Left cardiac atrium (tissue), 4 donors: ENCODE data around the gene DISC1. TPM values are rescaled to one million over a fixed set of nuclear protein-coding genes. Genes with fewer than 3 reads are reported as not detected.

Experiments used
- ATAC-seq, 2 donors: fragments of 200-7000 bp; cut with Tn5 transposase; one replicate each; pipeline ENCODE4 v1.9.1; 2020; ENCODE audit warnings: mild to moderate bottlenecking in 2 of 2, moderate library complexity in 2 of 2
- DNase-seq: peaks from one replicate; pipeline ENCODE4 v3.0.0-alpha.2; 2020
- intact Hi-C, 2 donors: fragments of 100-400 bp; cut with DNase I; formaldehyde crosslinking; loops; one replicate each; pipeline versions ENCODE4 v1.14.1 to v1.15.1; 2022 to 2023
- total RNA-seq, 2 donors: library from RNA; stranded (reverse); fragmentation: NEBNext Ultra II Directional; extraction: Animal tissue kit (Norgen Biotek cat#: 25700); gene quantifications; one replicate each; pipeline ENCODE4 v1.2.1, GENCODE V29; 2021
- donor health status: DM: no; HTN: yes; CAD: no.
- donor health status: DM: no; HTN: yes; CAD: no; lungs with severe emphysema.
- donor health status: DM: yes; HTN: yes; CAD: no.
- donor health status: Dilated cardiomyopathy.

The DISC1 gene
- total RNA-seq, 2 donors from 2014 or later = 5.0 to 5.4 TPM

DNA sequence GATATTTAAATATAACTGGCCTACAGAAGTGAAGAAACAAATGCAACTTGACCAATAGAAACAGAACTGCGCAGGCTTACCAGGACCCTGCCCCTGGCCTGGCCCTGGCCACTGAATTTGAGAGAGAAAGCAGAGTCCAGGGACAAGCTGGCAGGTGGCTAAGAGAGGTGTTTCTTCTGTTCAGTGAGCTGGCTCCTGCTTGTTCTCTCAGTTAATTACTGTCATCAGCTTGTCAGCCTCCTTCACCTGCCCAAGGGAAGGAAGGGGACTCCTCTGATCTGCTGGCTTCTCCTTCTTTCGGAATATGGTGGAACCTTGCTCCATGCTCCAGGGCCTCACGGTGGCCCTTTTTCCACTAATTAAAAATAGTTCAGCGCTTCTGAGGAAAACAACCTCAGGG is 388.4 kb downstream of the DISC1 start:
- intact Hi-C loops = no loop called here
- DNase-seq = no peak
- no peak for ATAC-seq

- DNase-seq = no peak
- intact Hi-C loops = no loop called here
- ATAC-seq = no peak
These were observed 390.0 kb downstream of the DISC1 start for GRCh38 chr1:232016616-232017015.

GRCh38 chr1:232017057-232017456 is 390.5 kb downstream of the DISC1 start:
- ATAC-seq (no peak), DNase-seq (no peak)
- intact Hi-C loops = no loop called here

- DNase-seq (no peak), ATAC-seq (no peak)
- intact Hi-C loops = no loop called here
These were observed 391.2 kb downstream of the DISC1 start for GRCh38 chr1:232017759-232018158.

GRCh38 chr1:232018231-232019025 is 391.8 kb downstream of the DISC1 start:
- ATAC-seq (no peak), DNase-seq (no peak)
- intact Hi-C loops = no loop called here

DNA sequence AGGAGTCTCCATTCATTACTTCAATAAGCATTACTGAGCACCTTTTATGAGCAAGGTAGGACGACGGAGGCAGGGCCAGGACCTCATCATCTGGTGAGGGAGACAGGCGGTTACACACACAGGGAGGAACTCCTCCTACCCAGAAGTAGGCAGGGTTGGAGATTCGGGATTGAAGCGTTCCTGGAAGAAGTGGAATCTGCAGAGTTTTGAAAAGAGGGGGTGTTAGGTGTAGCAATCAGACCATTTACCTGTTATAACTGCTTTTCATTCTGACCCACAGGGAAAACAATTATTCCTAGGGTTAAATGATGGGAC is 392.4 kb downstream of the DISC1 start:
- ATAC-seq (no peak), DNase-seq (no peak)
- intact Hi-C loops = no loop called here

GRCh38 chr1:232020352-232020751 is 393.8 kb downstream of the DISC1 start:
- intact Hi-C loops = no loop called here
- no peak for ATAC-seq
- no peak for DNase-seq

- DNase-seq = no peak
- intact Hi-C loops = no loop called here
- ATAC-seq = peak; percentile 31 to 61
These were observed 402.7 kb downstream of the DISC1 start for GRCh38 chr1:232029315-232029714.

DNA sequence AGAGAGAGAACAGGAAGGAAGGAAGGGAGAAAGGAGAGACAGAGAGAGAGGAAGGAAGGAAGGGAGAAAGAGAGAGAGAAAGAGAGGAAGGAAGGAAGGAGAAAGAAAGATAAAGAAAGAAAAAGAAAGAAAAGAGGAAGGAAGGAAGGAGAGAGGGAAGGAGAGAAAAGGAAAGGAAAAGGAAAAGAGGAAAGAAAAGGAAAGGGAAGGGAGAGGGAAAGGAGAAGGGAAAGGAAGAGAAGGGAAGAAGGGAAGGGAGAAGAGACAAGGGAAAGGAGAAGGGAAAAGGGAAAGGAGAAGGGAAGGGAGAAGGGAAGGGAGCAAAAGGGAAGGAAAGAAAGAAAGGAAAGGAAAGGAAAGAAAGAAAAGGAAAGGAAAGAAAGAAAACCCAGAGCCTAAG is 404.6 kb downstream of the DISC1 start:
- ATAC-seq (no peak), DNase-seq (no peak)
- intact Hi-C loops = no loop called here

- intact Hi-C loops = no loop called here
- DNase-seq (no peak), ATAC-seq (no peak)
These were observed 406.7 kb downstream of the DISC1 start for GRCh38 chr1:232033285-232033684.

- ATAC-seq (no peak), DNase-seq (no peak)
- intact Hi-C loops = no loop called here
These were observed 408.0 kb downstream of the DISC1 start for GRCh38 chr1:232034556-232034955.

DNA sequence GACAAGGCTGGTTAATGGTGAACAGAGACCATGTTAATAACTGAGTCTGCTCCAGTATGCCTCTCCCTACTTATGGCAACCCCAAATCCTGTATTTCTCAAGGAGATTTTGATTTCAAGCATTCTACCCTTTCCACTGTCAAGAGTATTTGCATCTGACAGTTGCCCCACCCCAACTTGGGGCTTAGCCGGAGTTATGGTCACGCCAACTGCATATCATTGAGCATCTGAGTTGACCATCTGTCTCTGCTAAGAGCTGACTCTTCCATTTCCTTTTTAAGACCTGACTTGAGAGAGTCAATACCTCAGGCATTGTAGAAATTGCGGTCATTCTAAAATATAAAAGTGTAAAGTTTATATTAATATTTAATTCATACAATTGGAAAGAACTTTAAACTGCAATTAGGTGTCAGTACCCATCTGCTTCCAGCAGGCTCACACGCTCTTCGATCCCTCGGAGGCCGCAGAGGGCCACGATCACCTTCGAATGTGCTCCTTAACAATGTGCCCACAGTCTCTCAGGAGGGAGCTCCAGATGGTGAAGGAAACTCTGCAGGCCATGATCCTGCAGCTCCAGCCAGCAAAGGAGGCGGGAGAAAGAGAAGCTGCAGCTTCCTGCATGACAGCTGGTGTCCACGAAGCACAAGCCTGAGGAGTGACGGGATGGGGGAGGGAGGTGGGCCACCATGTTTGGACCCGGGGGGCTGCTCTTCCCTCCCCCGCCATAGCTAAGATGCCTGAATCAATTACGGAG is 409.8 kb downstream of the DISC1 start:
- ATAC-seq (no peak), DNase-seq (no peak)
- intact Hi-C loops = no loop called here

DNA sequence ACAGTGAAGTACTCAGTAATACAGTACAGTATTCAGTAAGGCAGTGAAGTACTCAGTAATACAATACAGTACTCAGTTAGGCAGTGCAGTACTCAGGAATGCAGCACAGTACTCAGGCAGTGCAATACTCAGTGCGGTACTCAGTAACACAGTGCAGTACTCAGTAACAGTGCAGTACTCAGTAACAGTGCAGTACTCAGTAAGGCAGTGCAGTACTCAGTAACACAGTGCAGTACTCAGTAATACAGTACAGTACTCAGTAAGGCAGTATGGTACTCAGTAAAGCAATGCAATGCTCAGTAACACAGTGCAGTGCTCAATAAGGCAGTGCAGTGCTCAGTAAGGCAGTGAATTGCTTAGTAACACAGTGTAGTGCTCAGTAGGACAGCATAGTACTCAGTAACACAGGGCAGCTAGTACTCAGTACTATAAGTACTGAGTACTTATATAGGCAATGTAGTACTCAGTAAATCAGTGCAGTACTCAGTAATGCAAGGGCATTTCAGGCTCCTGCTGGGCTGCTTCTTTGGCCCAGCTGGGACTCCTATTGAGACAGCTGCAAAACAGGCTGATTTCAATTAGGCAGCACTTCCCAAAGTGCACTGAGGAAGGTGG is 411.3 kb downstream of the DISC1 start:
- intact Hi-C loops = no loop called here
- DNase-seq (no peak), ATAC-seq (no peak)

DNA sequence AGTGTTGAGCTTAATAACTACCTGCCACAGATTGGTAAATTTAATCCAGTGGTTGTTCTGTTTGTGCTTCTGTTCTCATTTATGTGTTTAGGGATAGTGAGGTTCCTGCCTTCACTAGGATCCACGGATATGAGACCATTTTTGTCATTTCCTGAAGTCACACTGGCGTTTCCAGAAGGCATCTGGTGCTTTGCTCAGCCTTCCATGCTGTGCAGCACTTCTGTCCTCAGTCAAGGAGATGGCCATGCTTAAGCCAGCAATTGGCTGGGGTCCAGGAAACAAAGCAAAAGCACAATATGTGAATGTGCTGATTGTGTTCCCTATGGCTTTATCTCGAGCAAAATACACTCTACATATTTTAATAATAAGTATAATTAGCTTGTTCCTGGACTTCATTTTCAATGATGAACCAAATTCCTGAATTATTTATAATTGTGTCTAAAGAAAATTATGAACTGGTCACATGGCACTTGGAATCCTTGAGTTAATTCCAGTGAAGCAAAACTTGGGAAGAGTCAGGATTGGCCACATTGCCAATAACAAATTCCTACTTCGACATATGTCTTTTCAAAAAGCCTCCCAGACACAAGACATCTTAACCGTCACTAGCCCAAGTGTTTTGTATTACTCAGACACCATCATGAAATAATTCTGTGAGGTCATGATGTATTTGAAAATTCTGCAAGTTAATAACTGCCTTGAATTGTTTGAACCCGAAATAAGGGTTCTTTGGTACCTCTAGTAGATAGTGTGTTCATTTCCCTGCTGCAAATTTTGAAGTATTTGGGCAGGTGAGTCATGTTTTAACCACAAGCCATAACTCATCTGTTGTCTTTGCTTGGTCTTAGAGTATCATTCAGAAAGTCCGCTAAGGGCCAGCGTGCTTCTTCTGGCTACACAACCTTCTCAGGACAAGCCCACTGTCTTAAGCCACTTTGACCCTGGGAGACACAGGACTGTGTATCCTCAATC is 412.4 kb downstream of the DISC1 start:
- peak; percentile 30 for DNase-seq
- intact Hi-C loops = no loop called here
- ATAC-seq = peak in 1 of 2 donors; percentile 32

DNA sequence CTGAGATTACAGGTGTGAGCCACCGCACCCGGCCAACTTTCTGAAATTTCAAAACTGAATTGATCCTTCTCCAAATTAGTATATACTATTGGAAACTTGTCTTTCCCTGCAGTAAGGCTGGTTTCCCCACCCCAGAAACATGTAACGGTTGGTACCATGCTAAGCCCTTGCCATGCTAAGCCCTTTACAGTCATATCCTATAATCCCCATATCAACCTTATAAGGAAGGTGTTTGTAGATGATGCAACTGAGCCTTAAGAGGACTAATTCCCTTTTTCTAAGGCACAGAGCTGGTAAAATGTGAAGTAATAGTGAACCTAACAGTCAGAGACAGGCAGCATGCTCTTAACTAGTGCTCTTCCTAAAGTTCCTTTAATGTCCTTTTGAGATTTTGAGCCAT is 413.7 kb downstream of the DISC1 start:
- no peak for DNase-seq
- intact Hi-C loops = no loop called here
- ATAC-seq = no peak

DNA sequence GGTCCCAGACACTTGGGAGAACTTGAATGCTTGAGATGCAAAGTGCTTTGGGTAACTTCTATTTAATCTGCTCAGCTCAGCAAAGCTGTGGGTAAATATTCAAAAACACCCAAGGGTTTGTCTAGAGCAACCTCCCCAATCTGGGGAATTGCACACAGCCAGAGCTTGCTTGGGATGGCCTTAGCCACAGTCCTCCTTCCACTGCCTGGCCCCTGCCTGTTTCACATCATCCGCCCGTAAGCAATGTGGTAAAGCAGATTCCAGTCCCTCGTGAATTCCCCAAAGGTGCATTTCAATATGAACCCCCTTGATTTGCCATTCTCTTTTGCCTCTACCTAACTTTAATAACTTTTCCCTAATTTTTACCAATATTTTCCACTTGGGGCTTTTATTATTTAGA is 418.1 kb downstream of the DISC1 start:
- intact Hi-C loops = no loop called here
- DNase-seq (no peak), ATAC-seq (no peak)

DNA sequence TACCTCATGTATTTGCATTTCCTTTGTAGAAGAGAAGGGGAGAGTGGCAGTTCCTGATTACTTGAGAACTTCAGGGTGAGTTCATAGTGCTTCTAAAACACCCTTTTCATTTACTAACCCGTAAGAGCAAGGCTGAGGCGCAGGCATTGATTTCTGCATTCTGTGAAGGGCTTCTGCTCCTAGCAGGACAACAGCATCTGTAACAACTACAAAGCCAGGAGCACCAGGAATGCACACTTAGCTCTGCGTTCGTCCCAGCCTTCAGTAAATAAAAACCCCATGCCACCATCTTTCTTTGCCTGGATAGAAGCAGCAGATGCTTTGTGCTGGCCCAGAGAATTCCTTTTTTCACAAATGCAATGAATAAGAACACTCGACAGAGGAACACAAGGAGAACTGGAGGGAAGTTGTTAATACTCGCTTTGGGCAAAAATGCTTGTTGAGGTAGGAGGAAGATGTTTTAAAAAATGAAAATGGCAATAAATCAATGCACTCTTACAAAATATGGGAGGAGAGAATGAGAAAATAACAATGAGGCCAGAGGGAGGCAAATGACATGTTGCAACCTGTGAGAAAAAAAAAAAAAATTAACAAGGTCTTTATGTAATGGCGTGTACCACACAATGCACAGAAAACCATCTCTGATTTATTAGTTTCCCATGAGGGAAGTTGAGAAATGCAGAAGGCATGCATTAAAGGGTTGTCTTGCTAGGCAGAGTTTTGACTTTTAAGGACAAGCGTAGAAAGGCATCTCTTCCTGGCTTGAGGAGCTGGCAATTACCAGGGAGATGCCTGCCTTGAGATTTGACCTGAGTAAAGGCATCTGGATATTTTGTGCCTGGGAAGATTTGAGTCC is 418.8 kb downstream of the DISC1 start:
- ATAC-seq = no peak
- no peak for DNase-seq
- intact Hi-C loops = no loop called here

DNA sequence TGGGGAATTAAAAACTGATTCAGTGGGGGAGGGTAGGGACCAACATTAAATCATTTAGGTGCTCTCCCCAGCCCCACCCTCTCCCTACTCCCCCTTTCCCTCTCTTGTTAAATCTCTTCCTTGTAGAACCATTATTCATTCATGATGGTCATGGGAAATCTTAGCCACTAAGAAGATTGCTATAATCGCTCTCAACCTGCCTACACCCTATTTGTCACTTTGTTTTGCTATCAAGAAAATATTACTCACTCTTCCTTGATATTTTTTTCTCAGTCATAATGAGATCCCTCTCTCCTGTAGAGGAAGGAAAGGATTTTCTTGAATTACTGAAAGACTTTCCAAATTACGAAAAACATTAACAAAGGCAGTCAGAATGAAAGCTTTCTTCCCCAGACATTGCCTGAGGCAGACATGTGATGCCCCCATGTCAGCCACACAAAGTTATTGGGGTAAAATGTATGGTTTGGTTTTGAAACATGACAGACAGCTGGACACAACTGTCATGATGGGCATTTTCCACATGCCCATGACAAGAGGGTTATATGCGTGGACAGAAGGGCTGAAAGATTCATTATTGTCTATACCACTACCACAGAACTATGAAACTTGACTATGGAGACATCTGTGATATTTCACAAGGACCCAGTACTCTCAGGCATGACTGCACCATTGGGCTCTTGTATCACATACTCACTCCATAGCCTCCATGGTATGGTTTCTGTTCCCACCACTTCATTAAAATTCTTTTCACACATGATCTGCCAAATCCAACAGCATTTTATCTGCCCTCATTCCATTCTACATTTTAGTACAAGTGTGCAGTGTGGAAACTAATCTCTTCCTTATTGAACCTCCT is 420.1 kb downstream of the DISC1 start:
- intact Hi-C loops = no loop called here
- ATAC-seq (peak in 1 of 2 donors; percentile 79), DNase-seq (no peak)
